OCI-LY1 (cell line): ENCODE results near the gene COPB2.

Experiments used
- H2AFZ ChIP-seq: fragments of 200-600 bp; sonication (generic), shearing (Covaris generic); 2 replicates; pipeline ENCODE4 v1.6.0; 2014; ENCODE audit warnings: antibody characterized with exemption, mild to moderate bottlenecking, low read length
- H3F3A ChIP-seq: fragments of 200-600 bp; sonication (generic), shearing (Covaris generic); 2 replicates; pipeline ENCODE4 v1.6.0; 2014; ENCODE audit warnings: mild to moderate bottlenecking, antibody characterized with exemption, low read length, moderate library complexity; ENCODE audit not compliant: insufficient read depth
- H3K27ac ChIP-seq: fragments of 200-600 bp; sonication (generic); 2 replicates; pipeline ENCODE4 v1.5.1; 2014; ENCODE audit warnings: low read length, mixed run types, mild to moderate bottlenecking, low read depth; ENCODE audit not compliant: poor library complexity, severe bottlenecking
- H3K27me3 ChIP-seq: fragments of 200-600 bp; sonication (generic); 2 replicates; pipeline ENCODE4 v1.6.0; 2014; ENCODE audit warnings: antibody characterized with exemption, mild to moderate bottlenecking, low read length, moderate library complexity; ENCODE audit not compliant: insufficient read depth
- H3K36me3 ChIP-seq: fragments of 200-600 bp; sonication (generic); 2 replicates; pipeline ENCODE4 v1.6.1; 2014; ENCODE audit warnings: mild to moderate bottlenecking, antibody characterized with exemption, low read length, moderate library complexity, mixed read lengths; ENCODE audit not compliant: insufficient read depth
- H3K4me1 ChIP-seq: fragments of 200-600 bp; sonication (generic); 2 replicates; pipeline ENCODE4 v1.5.1; 2014; ENCODE audit warnings: mild to moderate bottlenecking, low read length, moderate library complexity; ENCODE audit not compliant: insufficient read depth, severe bottlenecking
- H3K4me2 ChIP-seq: fragments of 200-600 bp; sonication (generic), shearing (Covaris generic); 2 replicates; pipeline ENCODE4 v1.6.1; 2014; ENCODE audit warnings: low read length
- H3K4me3 ChIP-seq: fragments of 200-600 bp; sonication (generic); 2 replicates; pipeline ENCODE4 v1.5.1; 2014; ENCODE audit warnings: low read length, low read depth, mild to moderate bottlenecking, mixed read lengths; ENCODE audit not compliant: poor library complexity, severe bottlenecking
- H3K79me2 ChIP-seq: fragments of 200-600 bp; shearing (Covaris generic); 2 replicates; pipeline ENCODE4 v1.6.1; 2016; ENCODE audit warnings: mixed run types, low read length, mixed read lengths; ENCODE audit not compliant: insufficient read depth
- H3K9ac ChIP-seq: fragments of 200-600 bp; sonication (generic), shearing (Covaris generic); 2 replicates; pipeline ENCODE4 v1.6.1; 2014; ENCODE audit warnings: mild to moderate bottlenecking, low read length, mixed read lengths
- H3K9me2 ChIP-seq: fragments of 200-600 bp; sonication (generic), shearing (Covaris generic); 2 replicates; pipeline ENCODE4 v1.6.1; 2014; ENCODE audit warnings: low read depth, mild to moderate bottlenecking, low read length, mixed read lengths
- H3K9me3 ChIP-seq: fragments of 200-600 bp; shearing (Covaris generic); 2 replicates; pipeline ENCODE4 v1.6.1; 2014; ENCODE audit warnings: low read length, mixed read lengths
- H4K20me1 ChIP-seq: fragments of 200-600 bp; sonication (generic), shearing (Covaris generic); 2 replicates; pipeline ENCODE4 v1.6.0; 2016; ENCODE audit warnings: mild to moderate bottlenecking, low read length; ENCODE audit not compliant: insufficient read depth
- CTCF ChIP-seq: fragments of 200-600 bp; sonication (generic), shearing (Covaris generic); IDR thresholded peaks from 2 replicates; pipeline ENCODE4 v1.5.1; 2017; ENCODE audit warnings: mild to moderate bottlenecking, antibody characterized with exemption, low read length, moderate library complexity, mixed read lengths
- EZH2 ChIP-seq: fragments of 200-600 bp; sonication (generic), shearing (Covaris generic); IDR thresholded peaks from 2 replicates; pipeline ENCODE4 v1.8.0; 2017; ENCODE audit warnings: borderline replicate concordance, mixed run types, mild to moderate bottlenecking, antibody characterized with exemption, low read length, moderate library complexity, mixed read lengths

The COPB2 gene

DNA sequence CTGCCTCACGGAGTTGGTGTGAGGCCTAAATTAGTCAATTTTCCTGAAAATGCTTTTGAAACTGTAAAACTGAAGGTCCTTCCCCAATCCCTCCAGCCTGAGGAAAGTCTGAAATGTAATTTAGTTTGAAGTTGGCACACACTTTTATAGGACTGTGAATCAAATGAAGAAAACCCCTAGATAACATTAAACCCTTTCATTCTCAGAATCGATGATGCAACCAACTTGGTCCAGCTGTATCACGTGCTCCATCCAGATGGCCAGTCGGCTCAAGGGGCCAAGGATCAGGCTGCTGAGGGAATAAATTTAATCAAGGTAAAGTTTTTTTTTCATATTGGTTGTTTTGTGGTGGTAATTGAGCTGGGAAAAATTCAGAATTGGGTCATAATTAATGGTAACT is 34.0 kb downstream of the COPB2 start:
- Histone ChIP-seq H3K9ac (no peak overlapping the region), H3K4me3 (no peak overlapping the region), H3K9me3 (no peaks in the 10 kb centered on the region), H3K27ac (no peak overlapping the region), H3K27me3 (no peaks in the 10 kb centered on the region), H2AFZ (no peak overlapping the region), H3K4me1 (no peaks in the 10 kb centered on the region), H3K9me2 (no peaks in the 10 kb centered on the region), H3K4me2 (no peak overlapping the region), H3K36me3 (peaks cover 99% of the 10 kb centered on the region), H4K20me1 (no peaks in the 10 kb centered on the region), H3K79me2 (no peaks in the 10 kb centered on the region), H3F3A (no peaks in the 10 kb centered on the region)
- TF ChIP-seq EZH2 (no peak), CTCF (no peak)

DNA sequence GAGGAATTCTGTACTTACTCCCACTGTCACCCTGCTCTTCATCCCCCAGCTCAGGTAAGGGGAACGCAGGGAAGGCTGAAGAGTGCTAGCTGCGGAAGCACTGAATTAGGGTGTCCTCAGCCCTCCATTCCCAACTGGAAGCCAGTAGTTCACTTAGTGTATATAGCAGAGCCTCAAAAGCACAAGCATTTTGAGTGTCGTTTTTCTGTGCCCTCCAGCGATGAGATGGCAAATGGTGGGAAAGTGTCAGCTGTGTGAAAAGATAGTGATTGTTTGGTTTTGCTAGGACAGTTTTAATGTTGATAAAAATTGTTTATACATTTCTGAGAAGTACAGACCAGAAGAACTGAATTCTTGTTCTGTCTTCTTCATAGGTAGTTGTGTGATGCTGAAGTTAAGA is 34.8 kb downstream of the COPB2 start:
- Histone ChIP-seq H3K27ac (no peak overlapping the region), H3K4me1 (no peaks in the 10 kb centered on the region), H4K20me1 (no peaks in the 10 kb centered on the region), H3F3A (no peaks in the 10 kb centered on the region), H3K9me3 (no peaks in the 10 kb centered on the region), H2AFZ (no peak overlapping the region), H3K36me3 (peaks cover 98% of the 10 kb centered on the region), H3K79me2 (no peaks in the 10 kb centered on the region), H3K9me2 (no peaks in the 10 kb centered on the region), H3K4me2 (no peak overlapping the region), H3K4me3 (no peak overlapping the region), H3K27me3 (no peaks in the 10 kb centered on the region), H3K9ac (no peak overlapping the region)
- TF ChIP-seq CTCF (no peak), EZH2 (no peak)

GRCh38 chr3:139353920-139354556 is 35.4 kb downstream of the COPB2 start:
- no peak overlapping the region for H3K27ac ChIP-seq
- H3F3A ChIP-seq, result no peaks in the 10 kb centered on the region
- H3K4me1 ChIP-seq, result no peaks in the 10 kb centered on the region
- TF ChIP-seq EZH2 (no peak), CTCF (peak; percentile 64)
- H3K9me2 ChIP-seq, result no peaks in the 10 kb centered on the region
- H4K20me1 ChIP-seq, result no peaks in the 10 kb centered on the region
- peaks cover 98% of the 10 kb centered on the region for H3K36me3 ChIP-seq
- no peak overlapping the region for H3K9ac ChIP-seq
- H3K4me2 ChIP-seq, result no peak overlapping the region
- no peaks in the 10 kb centered on the region for H3K79me2 ChIP-seq
- H2AFZ ChIP-seq, result no peak overlapping the region
- H3K27me3 ChIP-seq, result no peaks in the 10 kb centered on the region
- H3K9me3 ChIP-seq, result no peaks in the 10 kb centered on the region
- no peak overlapping the region for H3K4me3 ChIP-seq
